ENCODE results near the gene STPG3. TPM values are rescaled to one million over a fixed set of nuclear protein-coding genes. Genes with fewer than 3 reads are reported as not detected.

Gene STPG3
- polyA plus RNA-seq, 1 of the 3 experiments (the other 2 are of a cell fraction) = not detected

DNA sequence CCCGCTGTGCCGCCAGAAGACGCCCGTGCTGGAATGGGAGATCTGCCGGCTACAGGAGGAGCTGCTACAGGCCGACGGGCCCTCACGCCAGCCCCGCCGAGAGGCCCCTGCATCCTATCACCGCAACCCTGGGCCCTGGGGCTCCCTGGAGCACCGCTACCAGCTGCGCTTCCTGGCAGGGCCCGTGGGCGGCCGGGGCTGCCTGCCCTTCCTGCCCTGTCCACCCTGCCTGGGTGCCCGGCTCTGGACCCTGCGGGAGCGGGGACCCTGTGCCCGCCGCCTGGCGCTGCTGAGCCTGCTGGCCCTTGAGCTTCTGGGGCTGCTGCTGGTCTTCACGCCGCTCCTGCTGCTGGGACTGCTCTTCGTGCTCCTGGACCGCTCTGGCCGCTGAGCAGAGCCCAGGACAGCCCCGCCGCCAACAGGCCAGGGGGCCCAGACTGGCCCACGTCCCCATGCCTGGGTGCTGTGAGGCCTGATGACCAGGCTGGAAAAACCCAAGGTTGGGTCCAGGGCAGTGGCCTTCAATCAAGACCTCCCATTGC lies 32.8 kb upstream of the STPG3 start:
- WGBS (ENCODE audit: low lambda C conversion rate) = 98% methylated on average over 8 of the region's 30 CpGs

More for the DNA sequence above, 32.8 kb upstream of the STPG3 start:
- Histone ChIP-seq H3K4me3 (ENCODE audit: low read depth in 2 of 2, low read length in 1 of 2) (no peak overlapping the region), H3K9me3 (no peaks in the 10 kb centered on the region), H3K9ac (no peak overlapping the region), H3F3A (replicated peaks; ENCODE audit: insufficient read depth) (no peaks in the 10 kb centered on the region), H3K27ac (ENCODE audit: low read depth in 2 of 2, low read length in 1 of 2) (no peak overlapping the region), H3K27me3 (ENCODE audit: insufficient read depth) (no peaks in the 10 kb centered on the region), H2AFZ (ENCODE audit: low read depth) (no peak overlapping the region), H3K36me3 (replicated peaks in 1 of 2; ENCODE audit: control insufficient read depth in 1 of 2, insufficient read depth in 2 of 2, low read length in 1 of 2) (peaks cover 0 to 14% of the 10 kb centered on the region in 2 experiments), H3K79me2 (ENCODE audit: insufficient read depth) (no peaks in the 10 kb centered on the region), H3K4me2 (no peak overlapping the region), H3K9me2 (no peaks in the 10 kb centered on the region), H3K4me1 (ENCODE audit: control insufficient read depth in 1 of 2, insufficient read depth in 2 of 2, low read depth in 1 of 2, low read length in 1 of 2) (peaks cover 5 to 6% of the 10 kb centered on the region in 2 experiments; a peak in 1 of 4 replicates), H4K20me1 (ENCODE audit: insufficient read depth) (no peaks in the 10 kb centered on the region)
- CTCF ChIA-PET = interaction anchor here (0.9 to 1.1 kb wide), 4 partner anchors 9 to 491 kb away, joined by 3 to 6 read pairs (median 4); partner anchors contain the start of gene RNF224
- POLR2A ChIA-PET = interaction anchor here (0.8 to 1.9 kb wide), 2 partner anchors 8 to 10 kb away, joined by 3 to 4 read pairs; no protein-coding TSS in a partner anchor
- TF ChIP-seq CTCF (IDR thresholded peaks at IDR 0.05) (no peak), FOXJ3 (CRISPR knock-in tag; IDR thresholded peaks at IDR 0.05) (no peak), TCF12 (IDR thresholded peaks at IDR 0.05) (no peak), GABPA (IDR thresholded peaks at IDR 0.05; ENCODE audit: low read depth) (no peak), NFIC (IDR thresholded peaks at IDR 0.05; ENCODE audit: borderline replicate concordance) (no peak), POLR2AphosphoS5 (IDR thresholded peaks at IDR 0.05; ENCODE audit: low read depth, low read length) (no peak), MAX (IDR thresholded peaks at IDR 0.05; ENCODE audit: low read depth) (no peak), RFX5 (IDR thresholded peaks at IDR 0.05; ENCODE audit: low read length) (no peak), GATA2 (CRISPR knock-in tag; IDR thresholded peaks at IDR 0.05) (no peak), SIN3A (IDR thresholded peaks at IDR 0.05; ENCODE audit: borderline replicate concordance, low read depth, low read length) (no peak), SMC3 (IDR thresholded peaks at IDR 0.05; ENCODE audit: low read depth, low read length) (no peak), FOXM1 (IDR thresholded peaks at IDR 0.05; ENCODE audit: low read depth) (no peak), USF2 (IDR thresholded peaks at IDR 0.05; ENCODE audit: borderline replicate concordance, low read depth, low read length) (no peak), USF1 (IDR thresholded peaks at IDR 0.05; ENCODE audit: borderline replicate concordance, low read depth) (no peak), ELF1 (IDR thresholded peaks at IDR 0.05) (no peak)
- TF ChIP-seq, protein P1, sequence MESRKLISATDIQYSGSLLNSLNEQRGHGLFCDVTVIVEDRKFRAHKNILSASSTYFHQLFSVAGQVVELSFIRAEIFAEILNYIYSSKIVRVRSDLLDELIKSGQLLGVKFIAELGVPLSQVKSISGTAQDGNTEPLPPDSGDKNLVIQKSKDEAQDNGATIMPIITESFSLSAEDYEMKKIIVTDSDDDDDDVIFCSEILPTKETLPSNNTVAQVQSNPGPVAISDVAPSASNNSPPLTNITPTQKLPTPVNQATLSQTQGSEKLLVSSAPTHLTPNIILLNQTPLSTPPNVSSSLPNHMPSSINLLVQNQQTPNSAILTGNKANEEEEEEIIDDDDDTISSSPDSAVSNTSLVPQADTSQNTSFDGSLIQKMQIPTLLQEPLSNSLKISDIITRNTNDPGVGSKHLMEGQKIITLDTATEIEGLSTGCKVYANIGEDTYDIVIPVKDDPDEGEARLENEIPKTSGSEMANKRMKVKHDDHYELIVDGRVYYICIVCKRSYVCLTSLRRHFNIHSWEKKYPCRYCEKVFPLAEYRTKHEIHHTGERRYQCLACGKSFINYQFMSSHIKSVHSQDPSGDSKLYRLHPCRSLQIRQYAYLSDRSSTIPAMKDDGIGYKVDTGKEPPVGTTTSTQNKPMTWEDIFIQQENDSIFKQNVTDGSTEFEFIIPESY (IDR thresholded peaks at IDR 0.05; ENCODE audit: borderline replicate concordance, low read depth) = no peak
- no peak for DNase-seq

Data from SK-N-SH (cell line).